ENCODE results near the gene SMARCE1.

- no peak for TF ChIP-seq YY2 (tag by site-specific recombination; IDR thresholded peaks at IDR 0.05)
- TF ChIP-seq CTCF (tag by site-specific recombination; IDR thresholded peaks at IDR 0.05), result no peak
- no peak for TF ChIP-seq ZIC2 (tag by site-specific recombination; IDR thresholded peaks at IDR 0.05)
- TF ChIP-seq ZBTB20 (tag by site-specific recombination; IDR thresholded peaks at IDR 0.05), result no peak
- no peak for TF ChIP-seq ZNF292 (tag by site-specific recombination; IDR thresholded peaks at IDR 0.05; ENCODE audit: borderline replicate concordance, low read depth)
- no peak for TF ChIP-seq ZNF629 (tag by site-specific recombination; IDR thresholded peaks at IDR 0.05)
- TF ChIP-seq PRDM10 (tag by site-specific recombination; IDR thresholded peaks at IDR 0.05), result no peak
- TF ChIP-seq SP2 (tag by site-specific recombination; IDR thresholded peaks at IDR 0.05), result no peak
Measured at GRCh38 chr17:40598301-40598618, 49.4 kb downstream of the SMARCE1 start.
